Panc1 (cell line): ENCODE data around the gene SH3PXD2A. TPM values are rescaled to one million over a fixed set of nuclear protein-coding genes. Genes with fewer than 3 reads are reported as not detected.

Experiments
- ATAC-seq: fragments of 200-7000 bp; cut with Tn5 transposase; 2 replicates; pipeline ENCODE4 v1.9.1; 2020; ENCODE audit warnings: mild to moderate bottlenecking, moderate library complexity
- BruUV-seq: library from RNA; stranded (reverse); fragments of 400-500 nt; replicated peaks from 2 replicates; lab custom pipeline; 2021; lab: Mats Ljungman, UMichigan
- CTCF ChIA-PET: fragments of 300-600 bp; sonication (Branson Sonifier 250); formaldehyde crosslinking; loops from one replicate; lab custom pipeline; 2022; ENCODE audit warnings: antibody characterized with exemption; lab: Charles Lee
- POLR2A ChIA-PET: fragments of 300-600 bp; sonication (Branson Sonifier 250); formaldehyde crosslinking; loops from one replicate; lab custom pipeline; 2022; ENCODE audit warnings: antibody characterized with exemption; lab: Charles Lee
- DNase-seq: peaks from one replicate; pipeline ENCODE4 v3.0.0-alpha.2; 2010; ENCODE audit warnings: low read depth, low spot score
- H3K27ac ChIP-seq: 2 replicates; pipeline ENCODE4 v1.5.1; 2011; ENCODE audit warnings: mild to moderate bottlenecking, low read length, inconsistent platforms
- H3K27me3 ChIP-seq: fragments of 200-500 bp; sonication (Bioruptor generic); 2 replicates; pipeline ENCODE4 v1.6.0; 2014; ENCODE audit warnings: low read length, inconsistent platforms; ENCODE audit not compliant: control insufficient read depth, insufficient read depth
- H3K36me3 ChIP-seq: fragments of 200-500 bp; sonication (Bioruptor generic); 2 replicates; pipeline ENCODE4 v1.5.1; 2014; ENCODE audit warnings: inconsistent platforms, mild to moderate bottlenecking, low read length, moderate library complexity; ENCODE audit not compliant: control insufficient read depth, insufficient read depth
- H3K4me1 ChIP-seq: 2 replicates; pipeline ENCODE4 v1.5.1; 2011; ENCODE audit warnings: inconsistent platforms, mild to moderate bottlenecking, low read length, moderate library complexity; ENCODE audit not compliant: control insufficient read depth, insufficient read depth
- H3K4me3 ChIP-seq, 2 experiments: 2 replicates each; pipeline ENCODE4 v1.5.1; 2011 to 2012; ENCODE audit warnings: low read depth in 2 of 2, low read length in 2 of 2, mild to moderate bottlenecking in 2 of 2, inconsistent platforms in 1 of 2, moderate library complexity in 1 of 2
- H3K9me3 ChIP-seq: fragments of 200-500 bp; sonication (Bioruptor generic); 2 replicates; pipeline ENCODE4 v1.5.1; 2014; ENCODE audit warnings: low read depth, mild to moderate bottlenecking, inconsistent platforms, low read length, moderate library complexity; ENCODE audit not compliant: control insufficient read depth, insufficient read depth
- POLR2AphosphoS5 ChIP-seq: IDR thresholded peaks from 2 replicates; pipeline ENCODE4 v1.6.1; 2012; ENCODE audit warnings: mild to moderate bottlenecking, low read depth, low read length, moderate library complexity
- SIN3A ChIP-seq: IDR thresholded peaks from 2 replicates; pipeline ENCODE4 v1.6.1; 2012; ENCODE audit warnings: low read depth, mild to moderate bottlenecking, low read length, moderate library complexity, borderline replicate concordance; ENCODE audit not compliant: insufficient read depth
- TCF7L2 ChIP-seq: IDR thresholded peaks from 2 replicates; pipeline ENCODE4 v1.6.1; 2011; ENCODE audit warnings: mild to moderate bottlenecking, low read depth, low read length, inconsistent platforms
- in situ Hi-C: cut with HindIII; loops from 2 replicates; pipeline ENCODE4 v1.10.0; 2016; ENCODE audit warnings: low sequenced_read_pairs, low pct_unique_long_range_greater_than_20kb
- intact Hi-C: fragments of 100-400 bp; cut with micrococcal nuclease; formaldehyde crosslinking; loops from one replicate; pipeline ENCODE4 v1.10.0; 2022; ENCODE audit not compliant: unreplicated experiment
- total RNA-seq: library from RNA; stranded (reverse); gene quantifications from one replicate; pipeline ENCODE4 v1.2.1, GENCODE V29; 2021; ENCODE audit not compliant: unreplicated experiment
- TF ChIP-seq, protein P1 (sequence below), 2 experiments: IDR thresholded peaks; 2 replicates each; pipeline ENCODE4 v1.6.1; 2011 to 2012; ENCODE audit warnings: low read depth in 2 of 2, control low read depth in 1 of 2, low read length in 1 of 2, mild to moderate bottlenecking in 1 of 2, moderate library complexity in 1 of 2; ENCODE audit not compliant: insufficient read depth in 1 of 2
- TF ChIP-seq, protein P2 (sequence below): fragments of 450-650 bp; IDR thresholded peaks from 2 replicates; pipeline ENCODE4 v1.5.1; 2017; ENCODE audit warnings: mild to moderate bottlenecking

The SH3PXD2A gene
- total RNA-seq, 1 experiment from 2014 or later = 5.7 TPM

DNA sequence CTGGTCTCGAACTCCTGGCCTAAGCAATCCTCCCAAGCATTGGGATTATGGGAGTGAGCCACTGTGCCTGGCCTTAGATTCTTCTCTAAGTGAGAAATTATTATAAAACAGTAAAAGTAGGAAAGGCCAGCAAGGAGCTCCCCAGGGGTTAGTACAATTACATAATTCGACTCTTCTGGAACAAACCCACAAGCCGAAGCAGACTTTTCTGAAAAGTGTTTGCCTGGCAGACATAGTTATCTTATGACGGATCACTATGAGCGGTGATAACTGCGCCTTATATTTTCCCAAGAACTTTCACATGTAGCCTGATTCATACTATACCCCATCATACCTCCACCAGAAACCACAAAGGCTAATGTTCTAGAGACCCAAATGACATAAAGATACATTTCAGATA, 30.2 kb upstream of the SH3PXD2A start:
- ChIA-PET POLR2A (no interaction called here), CTCF (interaction anchor here (0.5 to 1.5 kb wide), 3 partner anchors 173 to 199 kb away, joined by 3 to 9 read pairs (median 7); no protein-coding TSS in a partner anchor)
- H3K4me3 ChIP-seq = no peak overlapping the region
- intact Hi-C loops (loop anchor here (2.0 to 5.0 kb wide), 4 partner anchors 82 to 322 kb away; partner anchors contain the start of genes SFR1 and SLK), in situ Hi-C loops (no loop called here)
- no peaks in the 10 kb centered on the region; the same call in 1 of the 2 replicates for H3K36me3 ChIP-seq
- ATAC-seq = no peak
- DNase-seq = no peak
- H3K27me3 ChIP-seq = no peaks in the 10 kb centered on the region
- BruUV-seq = no TSS peak
- no peak overlapping the region for H3K27ac ChIP-seq
- no peaks in the 10 kb centered on the region for H3K9me3 ChIP-seq
- TF ChIP-seq, protein P1, sequence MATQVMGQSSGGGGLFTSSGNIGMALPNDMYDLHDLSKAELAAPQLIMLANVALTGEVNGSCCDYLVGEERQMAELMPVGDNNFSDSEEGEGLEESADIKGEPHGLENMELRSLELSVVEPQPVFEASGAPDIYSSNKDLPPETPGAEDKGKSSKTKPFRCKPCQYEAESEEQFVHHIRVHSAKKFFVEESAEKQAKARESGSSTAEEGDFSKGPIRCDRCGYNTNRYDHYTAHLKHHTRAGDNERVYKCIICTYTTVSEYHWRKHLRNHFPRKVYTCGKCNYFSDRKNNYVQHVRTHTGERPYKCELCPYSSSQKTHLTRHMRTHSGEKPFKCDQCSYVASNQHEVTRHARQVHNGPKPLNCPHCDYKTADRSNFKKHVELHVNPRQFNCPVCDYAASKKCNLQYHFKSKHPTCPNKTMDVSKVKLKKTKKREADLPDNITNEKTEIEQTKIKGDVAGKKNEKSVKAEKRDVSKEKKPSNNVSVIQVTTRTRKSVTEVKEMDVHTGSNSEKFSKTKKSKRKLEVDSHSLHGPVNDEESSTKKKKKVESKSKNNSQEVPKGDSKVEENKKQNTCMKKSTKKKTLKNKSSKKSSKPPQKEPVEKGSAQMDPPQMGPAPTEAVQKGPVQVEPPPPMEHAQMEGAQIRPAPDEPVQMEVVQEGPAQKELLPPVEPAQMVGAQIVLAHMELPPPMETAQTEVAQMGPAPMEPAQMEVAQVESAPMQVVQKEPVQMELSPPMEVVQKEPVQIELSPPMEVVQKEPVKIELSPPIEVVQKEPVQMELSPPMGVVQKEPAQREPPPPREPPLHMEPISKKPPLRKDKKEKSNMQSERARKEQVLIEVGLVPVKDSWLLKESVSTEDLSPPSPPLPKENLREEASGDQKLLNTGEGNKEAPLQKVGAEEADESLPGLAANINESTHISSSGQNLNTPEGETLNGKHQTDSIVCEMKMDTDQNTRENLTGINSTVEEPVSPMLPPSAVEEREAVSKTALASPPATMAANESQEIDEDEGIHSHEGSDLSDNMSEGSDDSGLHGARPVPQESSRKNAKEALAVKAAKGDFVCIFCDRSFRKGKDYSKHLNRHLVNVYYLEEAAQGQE (IDR thresholded peaks at IDR 0.05; ENCODE audit: insufficient read depth in 1 of 2, low read depth in 2 of 2, low read length in 1 of 2) = no peak
- TF ChIP-seq TCF7L2 (no peak), POLR2AphosphoS5 (no peak), SIN3A (no peak)
- TF ChIP-seq, protein P2, sequence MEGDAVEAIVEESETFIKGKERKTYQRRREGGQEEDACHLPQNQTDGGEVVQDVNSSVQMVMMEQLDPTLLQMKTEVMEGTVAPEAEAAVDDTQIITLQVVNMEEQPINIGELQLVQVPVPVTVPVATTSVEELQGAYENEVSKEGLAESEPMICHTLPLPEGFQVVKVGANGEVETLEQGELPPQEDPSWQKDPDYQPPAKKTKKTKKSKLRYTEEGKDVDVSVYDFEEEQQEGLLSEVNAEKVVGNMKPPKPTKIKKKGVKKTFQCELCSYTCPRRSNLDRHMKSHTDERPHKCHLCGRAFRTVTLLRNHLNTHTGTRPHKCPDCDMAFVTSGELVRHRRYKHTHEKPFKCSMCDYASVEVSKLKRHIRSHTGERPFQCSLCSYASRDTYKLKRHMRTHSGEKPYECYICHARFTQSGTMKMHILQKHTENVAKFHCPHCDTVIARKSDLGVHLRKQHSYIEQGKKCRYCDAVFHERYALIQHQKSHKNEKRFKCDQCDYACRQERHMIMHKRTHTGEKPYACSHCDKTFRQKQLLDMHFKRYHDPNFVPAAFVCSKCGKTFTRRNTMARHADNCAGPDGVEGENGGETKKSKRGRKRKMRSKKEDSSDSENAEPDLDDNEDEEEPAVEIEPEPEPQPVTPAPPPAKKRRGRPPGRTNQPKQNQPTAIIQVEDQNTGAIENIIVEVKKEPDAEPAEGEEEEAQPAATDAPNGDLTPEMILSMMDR = no peak
- peaks cover 4% of the 10 kb centered on the region; the same call in 1 of the 2 replicates for H3K4me1 ChIP-seq

DNA sequence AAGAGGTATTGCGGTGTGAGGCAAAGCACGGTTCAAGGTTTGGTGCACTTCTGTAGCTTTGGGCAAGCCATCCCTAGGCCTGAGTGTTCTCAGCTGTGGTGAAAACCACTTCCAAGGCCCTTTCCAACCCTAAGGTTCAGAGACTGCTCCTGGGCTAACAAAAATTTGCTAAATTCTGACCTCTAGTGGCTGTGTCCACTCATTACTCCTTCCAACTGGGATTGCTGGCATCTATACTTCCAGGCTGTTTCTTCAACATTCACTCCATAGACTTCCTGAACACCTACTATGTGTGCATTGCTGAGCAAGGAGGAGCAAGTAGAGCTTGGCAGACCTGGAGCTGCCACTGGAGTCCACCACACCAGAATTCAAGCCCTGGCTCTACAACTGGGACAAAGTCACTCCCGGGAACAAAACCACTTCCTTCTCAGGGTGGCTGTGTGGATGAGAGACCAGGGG, 29.3 kb upstream of the SH3PXD2A start:
- ChIA-PET POLR2A (no interaction called here), CTCF (interaction anchor here (0.7 to 1.5 kb wide), 2 partner anchors 85 to 172 kb away, joined by 5 to 9 read pairs; no protein-coding TSS in a partner anchor)
- in situ Hi-C loops = no loop called here
- Histone ChIP-seq H3K36me3 (no peaks in the 10 kb centered on the region; the same call in 1 of the 2 replicates), H3K27ac (0 out of 2 replicates have a peak overlapping the region, but pooled peaks have one; percentile 1), H3K4me1 (no peaks in the 10 kb centered on the region), H3K4me3 (no peak overlapping the region), H3K9me3 (no peaks in the 10 kb centered on the region), H3K27me3 (no peaks in the 10 kb centered on the region)
- TF ChIP-seq SIN3A (no peak), POLR2AphosphoS5 (no peak)
- TF ChIP-seq, protein P1 (IDR thresholded peaks at IDR 0.05; ENCODE audit: insufficient read depth in 1 of 2, low read depth in 2 of 2, low read length in 1 of 2) = no peak
- TF ChIP-seq, protein P2 = peak; percentile 88
- BruUV-seq = no TSS peak
- DNase-seq (peak; percentile 52), ATAC-seq (peak; percentile 86)
- intact Hi-C loops = loop anchor here (1.0 to 5.0 kb wide), 5 partner anchors 83 to 323 kb away; partner anchors contain the start of genes SFR1 and SLK
